ENCODE data around the gene WNT7B.

WNT7B gene

GRCh38 chr22:45949258-45949870 lies 27.6 kb downstream of the WNT7B start:
- DNase-seq, result no peak

- DNase-seq, result peak; percentile 88
Measured at GRCh38 chr22:45948081-45948648, 28.8 kb downstream of the WNT7B start.

GRCh38 chr22:45946805-45947600 lies 30.0 kb downstream of the WNT7B start:
- peak; percentile 19 for DNase-seq

- no peak for DNase-seq
Measured at GRCh38 chr22:45945621-45946106, 31.3 kb downstream of the WNT7B start.

GRCh38 chr22:45942787-45943493 lies 34.0 kb downstream of the WNT7B start:
- no peak for DNase-seq

- DNase-seq, result no peak
Measured at GRCh38 chr22:45942344-45942743, 34.6 kb downstream of the WNT7B start.

GRCh38 chr22:45938913-45939312 lies 38.0 kb downstream of the WNT7B start:
- DNase-seq, result no peak

- no peak for DNase-seq
Measured at GRCh38 chr22:45937960-45938359, 39.0 kb downstream of the WNT7B start.

- no peak for DNase-seq
Measured at GRCh38 chr22:45935573-45935972, 41.4 kb downstream of the WNT7B start.

GRCh38 chr22:45934659-45935341 lies 42.2 kb downstream of the WNT7B start:
- DNase-seq, result peak; percentile 63

- no peak for DNase-seq
Measured at GRCh38 chr22:45934168-45934564, 42.8 kb downstream of the WNT7B start.

GRCh38 chr22:45933506-45934167 lies 43.3 kb downstream of the WNT7B start:
- DNase-seq, result no peak

GRCh38 chr22:45932071-45932470 lies 44.9 kb downstream of the WNT7B start:
- no peak for DNase-seq

GRCh38 chr22:45931042-45931441 lies 45.9 kb downstream of the WNT7B start:
- DNase-seq, result no peak

- no peak for DNase-seq
Measured at GRCh38 chr22:45930324-45930723, 46.6 kb downstream of the WNT7B start.

GRCh38 chr22:45929649-45930048 lies 47.3 kb downstream of the WNT7B start:
- no peak for DNase-seq

- DNase-seq, result no peak
Measured at GRCh38 chr22:45928726-45929368, 48.1 kb downstream of the WNT7B start.

- no peak for DNase-seq
Measured at GRCh38 chr22:45927059-45927458, 49.9 kb downstream of the WNT7B start.

- DNase-seq, result no peak
Measured at GRCh38 chr22:45926433-45926832, 50.5 kb downstream of the WNT7B start.

- no peak for DNase-seq
Measured at GRCh38 chr22:45925811-45926351, 51.1 kb downstream of the WNT7B start.

GRCh38 chr22:45923835-45924234 lies 53.1 kb downstream of the WNT7B start:
- no peak for DNase-seq
